MG63 (cell line): Measurements from ENCODE around the gene SGPL1. TPM values are rescaled to one million over a fixed set of nuclear protein-coding genes. Genes with fewer than 3 reads are reported as not detected.
A peak's percentile ranks its signal among the peaks of the same experiment; 100 is the strongest.
"Not testable (repeated sequence)": the region's sequence is repeated elsewhere in the genome, so short reads cannot be mapped to it uniquely, and the experiment has no call there.

Source experiments
- DNase-seq: peaks from one replicate; pipeline ENCODE4 v3.0.0-alpha.2; 2020
- H3K27me3 ChIP-seq: fragments of 250-450 bp; sonication (Bioruptor Pico); 2 replicates; pipeline ENCODE4 v1.5.1; 2020; ENCODE audit warnings: mild to moderate bottlenecking, moderate library complexity
- H3K36me3 ChIP-seq: fragments of 250-450 bp; sonication (Bioruptor Pico); 2 replicates; pipeline ENCODE4 v1.5.1; 2020; ENCODE audit warnings: mild to moderate bottlenecking, moderate library complexity
- H3K4me3 ChIP-seq: fragments of 250-450 bp; sonication (Bioruptor Pico); 2 replicates; pipeline ENCODE4 v1.5.1; 2020; ENCODE audit warnings: mild to moderate bottlenecking, moderate library complexity
- H3K9me3 ChIP-seq: fragments of 250-450 bp; sonication (Bioruptor Pico); 2 replicates; pipeline ENCODE4 v1.5.1; 2020; ENCODE audit warnings: mild to moderate bottlenecking, moderate library complexity
- total RNA-seq: library from RNA; depleted of rRNA; stranded (reverse); fragments of >200 nt; shearing (Covaris generic); gene quantifications from 2 replicates; pipeline ENCODE4 v1.2.3, GENCODE V29; 2014; ENCODE audit warnings: low replicate concordance; rRNA removed

The SGPL1 gene
- 16.4 and 19.3 TPM in 2 replicates for total RNA-seq

GRCh38 chr10:70815504-70816219, at the start of gene SGPL1:
SGPL1 (plus strand) TSS chr10:70815948; CDS start chr10:70816854, 906 bp downstream.
- DNase-seq: peak; percentile 84
- H3K36me3 ChIP-seq: peaks cover 11% of the 10 kb centered on the region
- no peaks in the 10 kb centered on the region for H3K9me3 ChIP-seq
- H3K27me3 ChIP-seq: no peaks in the 10 kb centered on the region
- peak within 1 kb of the TSS; percentile 90 for H3K4me3 ChIP-seq

- not testable (repeated sequence) for H3K4me3 ChIP-seq, H3K36me3 ChIP-seq, H3K27me3 ChIP-seq, H3K9me3 ChIP-seq, DNase-seq
These were observed 47.6 kb upstream of the SGPL1 start for GRCh38 chr10:70768026-70768685.

GRCh38 chr10:70769121-70769520, 46.6 kb upstream of the SGPL1 start:
- Histone ChIP-seq H3K4me3 (no peak overlapping the region), H3K9me3 (peaks cover 2% of the 10 kb centered on the region; the same call in 1 of the 2 replicates), H3K36me3 (no peaks in the 10 kb centered on the region), H3K27me3 (no peaks in the 10 kb centered on the region)
- no peak for DNase-seq

- Histone ChIP-seq H3K27me3 (no peaks in the 10 kb centered on the region), H3K36me3 (no peaks in the 10 kb centered on the region), H3K4me3 (no peak overlapping the region), H3K9me3 (peaks cover 2% of the 10 kb centered on the region; the same call in 1 of the 2 replicates)
- DNase-seq: no peak
These were observed 45.7 kb upstream of the SGPL1 start for GRCh38 chr10:70770001-70770400.

GRCh38 chr10:70770516-70770915, 45.2 kb upstream of the SGPL1 start:
- H3K4me3 ChIP-seq, DNase-seq, H3K9me3 ChIP-seq, H3K27me3 ChIP-seq, H3K36me3 ChIP-seq: not testable (repeated sequence)

GRCh38 chr10:70771311-70772194, 44.2 kb upstream of the SGPL1 start:
- Histone ChIP-seq H3K36me3 (no peaks in the 10 kb centered on the region), H3K9me3 (no peaks in the 10 kb centered on the region), H3K27me3 (no peaks in the 10 kb centered on the region), H3K4me3 (no peak overlapping the region)
- DNase-seq: no peak

GRCh38 chr10:70772627-70773026, 43.1 kb upstream of the SGPL1 start:
- Histone ChIP-seq H3K4me3 (no peak overlapping the region), H3K9me3 (no peaks in the 10 kb centered on the region), H3K27me3 (no peaks in the 10 kb centered on the region), H3K36me3 (no peaks in the 10 kb centered on the region)
- no peak for DNase-seq

- Histone ChIP-seq H3K9me3 (no peaks in the 10 kb centered on the region), H3K4me3 (no peak overlapping the region), H3K27me3 (no peaks in the 10 kb centered on the region), H3K36me3 (no peaks in the 10 kb centered on the region)
- no peak for DNase-seq
These were observed 42.3 kb upstream of the SGPL1 start for GRCh38 chr10:70773461-70773860.

GRCh38 chr10:70773965-70774809, 41.6 kb upstream of the SGPL1 start:
- Histone ChIP-seq H3K9me3 (no peaks in the 10 kb centered on the region), H3K27me3 (no peaks in the 10 kb centered on the region), H3K4me3 (no peak overlapping the region), H3K36me3 (no peaks in the 10 kb centered on the region)
- DNase-seq: no peak

GRCh38 chr10:70774810-70775678, 40.7 kb upstream of the SGPL1 start:
- H3K27me3 ChIP-seq: no peaks in the 10 kb centered on the region
- no peak overlapping the region for H3K4me3 ChIP-seq
- H3K9me3 ChIP-seq: no peaks in the 10 kb centered on the region
- H3K36me3 ChIP-seq: no peaks in the 10 kb centered on the region
- DNase-seq: no peak

GRCh38 chr10:70775679-70776454, 39.9 kb upstream of the SGPL1 start:
- Histone ChIP-seq H3K4me3 (no peak overlapping the region), H3K27me3 (no peaks in the 10 kb centered on the region), H3K9me3 (no peaks in the 10 kb centered on the region), H3K36me3 (no peaks in the 10 kb centered on the region)
- DNase-seq: no peak

GRCh38 chr10:70776455-70777005, 39.2 kb upstream of the SGPL1 start:
- no peaks in the 10 kb centered on the region for H3K27me3 ChIP-seq
- H3K9me3 ChIP-seq: no peaks in the 10 kb centered on the region
- DNase-seq: no peak
- H3K4me3 ChIP-seq: no peak overlapping the region
- no peaks in the 10 kb centered on the region for H3K36me3 ChIP-seq

- DNase-seq: no peak
- Histone ChIP-seq H3K27me3 (no peaks in the 10 kb centered on the region), H3K36me3 (no peaks in the 10 kb centered on the region), H3K4me3 (no peak overlapping the region), H3K9me3 (no peaks in the 10 kb centered on the region)
These were observed 38.5 kb upstream of the SGPL1 start for GRCh38 chr10:70777063-70777875.
